HepG2 (cell line): Measurements from ENCODE around the gene RHOG. TPM values are rescaled to one million over a fixed set of nuclear protein-coding genes. Genes with fewer than 3 reads are reported as not detected.

Source experiments
- CBFB ChIP-seq: sonication (generic); formaldehyde crosslinking; IDR thresholded peaks from 2 replicates; pipeline ENCODE4 v1.4.0; 2020; ENCODE audit warnings: missing genetic modification reagents
- ESRRA ChIP-seq: sonication (generic); formaldehyde crosslinking; IDR thresholded peaks from 2 replicates; pipeline ENCODE4 v1.5.1; 2020; ENCODE audit warnings: mild to moderate bottlenecking, low read depth, missing genetic modification reagents
- FOXP1 ChIP-seq, 2 experiments: fragments of 450-650 bp in 1 of 2; IDR thresholded peaks; 2 replicates each; pipeline ENCODE4 v1.6.1; 2017 to 2018; ENCODE audit warnings: antibody characterized with exemption in 1 of 2
- KLF16 ChIP-seq, 2 experiments: sonication (generic) in 1 of 2; formaldehyde crosslinking in 1 of 2; IDR thresholded peaks; 2 replicates each; pipeline versions ENCODE4 v1.6.1 to v1.8.0; 2016 to 2023; ENCODE audit warnings: missing genetic modification reagents in 2 of 2, missing compliant biosample characterization in 1 of 2
- NFE2 ChIP-seq: sonication (generic); formaldehyde crosslinking; IDR thresholded peaks from 2 replicates; pipeline ENCODE4 v1.4.0; 2020; ENCODE audit warnings: missing genetic modification reagents
- NFE2L2 ChIP-seq: fragments of 150-350 bp; IDR thresholded peaks from 2 replicates; pipeline ENCODE4 v1.6.1; 2014; ENCODE audit warnings: low read length
- REXO4 ChIP-seq: sonication (generic); formaldehyde crosslinking; IDR thresholded peaks from 2 replicates; pipeline ENCODE4 v1.8.0; 2022; ENCODE audit warnings: missing genetic modification reagents, mild to moderate bottlenecking, borderline replicate concordance
- SP140L ChIP-seq: sonication (generic); formaldehyde crosslinking; IDR thresholded peaks from 2 replicates; pipeline ENCODE4 v1.4.0; 2020; ENCODE audit warnings: missing genetic modification reagents, borderline replicate concordance
- THAP11 ChIP-seq: IDR thresholded peaks from 2 replicates; pipeline ENCODE4 v1.6.1; 2016; ENCODE audit warnings: missing biosample characterization, missing genetic modification reagents
- THYN1 ChIP-seq: sonication (generic); formaldehyde crosslinking; IDR thresholded peaks from 2 replicates; pipeline ENCODE4 v1.8.1; 2023; ENCODE audit warnings: low read depth, mild to moderate bottlenecking, moderate library complexity, missing genetic modification reagents, borderline replicate concordance
- U2AF2 ChIP-seq: fragments of 200-400 bp; formaldehyde crosslinking; IDR thresholded peaks from 2 replicates; pipeline ENCODE4 v1.6.1; 2017; ENCODE audit warnings: low read depth, mild to moderate bottlenecking, low read length
- ZNF484 ChIP-seq: sonication (generic); formaldehyde crosslinking; IDR thresholded peaks from 2 replicates; pipeline ENCODE4 v1.5.1; 2020; ENCODE audit warnings: mild to moderate bottlenecking, low read depth, missing genetic modification reagents, borderline replicate concordance
- ZNF496 ChIP-seq: sonication (generic); formaldehyde crosslinking; IDR thresholded peaks from 2 replicates; pipeline ENCODE4 v1.8.1; 2023; ENCODE audit warnings: mild to moderate bottlenecking, moderate library complexity, missing genetic modification reagents; ENCODE audit not compliant: insufficient replicate concordance
- ZNF552 ChIP-seq: sonication (generic); formaldehyde crosslinking; IDR thresholded peaks from 2 replicates; pipeline ENCODE4 v1.9.0; 2022; ENCODE audit warnings: missing genetic modification reagents, mild to moderate bottlenecking, borderline replicate concordance
- ZNF841 ChIP-seq: sonication (generic); formaldehyde crosslinking; IDR thresholded peaks from 2 replicates; pipeline ENCODE4 v1.8.1; 2023; ENCODE audit warnings: missing genetic modification reagents, borderline replicate concordance
- ZSCAN21 ChIP-seq: sonication (generic); formaldehyde crosslinking; IDR thresholded peaks from 2 replicates; pipeline ENCODE4 v1.8.0; 2022; ENCODE audit warnings: mild to moderate bottlenecking, missing genetic modification reagents, moderate library complexity, borderline replicate concordance
- polyA plus RNA-seq, 8 experiments: library from polyadenylated mRNA; depleted of rRNA in 3 of 8; stranded (reverse) in 7 of 8; unstranded in 1 of 8; fragments of >200 nt; fragmentation: Illumina TruSeq in 4 of 8; extraction: Trizol in 4 of 8; gene quantifications; 2 replicates each; pipeline versions ENCODE4 v1.2.1 to v1.2.3, GENCODE V29; 2011 to 2016; ENCODE audit warnings: low read depth in 4 of 8, missing spikeins in 1 of 8, mixed read lengths in 1 of 8; ENCODE audit not compliant: insufficient read depth in 1 of 8
- total RNA-seq, 5 experiments: library from RNA; depleted of rRNA; stranded (reverse); fragments of >200 nt; fragmentation: Illumina TruSeq; extraction: Trizol; gene quantifications; 2 replicates each; pipeline ENCODE4 v1.2.3, GENCODE V29; 2016; ENCODE audit warnings: low read depth in 1 of 5
- TF ChIP-seq, protein P1 (sequence below): sonication (generic); formaldehyde crosslinking; IDR thresholded peaks from 2 replicates; pipeline ENCODE4 v1.4.0; 2020; ENCODE audit warnings: mild to moderate bottlenecking, missing genetic modification reagents
- TF ChIP-seq, protein P2 (sequence below): sonication (generic); formaldehyde crosslinking; IDR thresholded peaks from 2 replicates; pipeline ENCODE4 v1.9.0; 2021; ENCODE audit warnings: missing genetic modification reagents, borderline replicate concordance
- TF ChIP-seq, protein P3 (sequence below): sonication (generic); formaldehyde crosslinking; IDR thresholded peaks from 2 replicates; pipeline ENCODE4 v1.5.0; 2020; ENCODE audit warnings: mild to moderate bottlenecking, missing genetic modification reagents
- TF ChIP-seq, protein P4 (sequence below): fragments of 450-650 bp; IDR thresholded peaks from 2 replicates; pipeline ENCODE4 v1.6.1; 2017; ENCODE audit warnings: mild to moderate bottlenecking

RHOG gene
- total and polyA plus RNA-seq, 2 of the 13 experiments (the other 11 are each of a cell fraction or from before 2014, with no cell fraction given): 7.7 to 23.4 TPM

DNA sequence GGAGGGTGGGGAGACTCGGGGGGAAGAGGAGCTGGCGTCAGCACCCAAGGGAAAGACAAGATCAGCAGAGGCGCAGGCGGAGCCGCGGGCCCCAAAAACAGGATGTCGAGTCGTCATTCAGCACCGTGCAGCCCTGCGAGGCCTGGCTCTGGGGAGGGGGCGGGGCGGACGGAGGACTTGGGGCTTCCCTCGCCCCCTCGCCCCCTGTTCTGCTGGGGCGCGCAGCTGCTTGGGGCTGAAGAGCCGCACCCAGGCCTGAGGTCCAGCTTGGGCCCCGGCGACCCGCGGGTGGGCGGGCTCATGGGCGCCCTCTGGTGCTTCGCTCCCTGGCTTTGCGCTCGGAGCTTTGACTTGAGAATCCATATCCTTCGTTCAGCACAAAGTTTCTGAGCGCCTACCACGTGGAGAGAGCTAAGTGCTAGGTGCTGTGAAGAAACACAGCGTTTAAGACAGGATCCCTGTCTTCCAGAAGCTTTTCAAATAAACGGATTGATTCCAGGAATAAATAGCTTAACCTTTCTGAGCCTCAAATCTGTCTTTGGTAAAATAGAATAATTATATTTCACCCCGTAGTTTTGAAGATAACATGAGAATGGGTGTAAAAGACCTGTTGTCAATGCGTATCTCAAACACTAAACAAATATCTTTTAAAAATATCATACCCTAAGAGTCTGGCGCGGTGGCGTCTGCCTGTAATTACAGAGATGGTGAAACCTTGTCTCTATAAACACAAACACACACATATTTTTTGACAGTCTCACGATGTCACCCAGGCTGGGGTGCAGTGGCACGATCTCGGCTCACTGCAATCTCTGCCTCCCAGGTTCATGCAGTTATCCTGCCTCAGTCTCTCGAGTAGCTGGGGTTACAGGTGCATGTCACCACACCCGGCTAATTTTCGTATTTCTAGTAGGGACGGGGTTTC is 929 bp upstream of the RHOG start (continued):
- TF ChIP-seq, protein P1, sequence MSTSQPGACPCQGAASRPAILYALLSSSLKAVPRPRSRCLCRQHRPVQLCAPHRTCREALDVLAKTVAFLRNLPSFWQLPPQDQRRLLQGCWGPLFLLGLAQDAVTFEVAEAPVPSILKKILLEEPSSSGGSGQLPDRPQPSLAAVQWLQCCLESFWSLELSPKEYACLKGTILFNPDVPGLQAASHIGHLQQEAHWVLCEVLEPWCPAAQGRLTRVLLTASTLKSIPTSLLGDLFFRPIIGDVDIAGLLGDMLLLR: no peak; the same call in 1 of the 2 replicates
- 0 out of 2 replicates have a peak, but pooled peaks have one; percentile 44 for TF ChIP-seq ZNF552 (CRISPR knock-in tag)
- TF ChIP-seq ZSCAN21 (CRISPR knock-in tag): peak; percentile 23; the same call in 1 of the 2 replicates
- TF ChIP-seq U2AF2: no peak
- no peak for TF ChIP-seq ZNF496 (CRISPR knock-in tag)
- peak in 1 of 2 experiments; percentile 39; a peak in 1 of 4 replicates for TF ChIP-seq KLF16 (CRISPR knock-in tag; IDR thresholded peaks at IDR 0.05)
- TF ChIP-seq ZNF484 (CRISPR knock-in tag): no peak
- TF ChIP-seq NFE2L2: no peak
- TF ChIP-seq, protein P2, sequence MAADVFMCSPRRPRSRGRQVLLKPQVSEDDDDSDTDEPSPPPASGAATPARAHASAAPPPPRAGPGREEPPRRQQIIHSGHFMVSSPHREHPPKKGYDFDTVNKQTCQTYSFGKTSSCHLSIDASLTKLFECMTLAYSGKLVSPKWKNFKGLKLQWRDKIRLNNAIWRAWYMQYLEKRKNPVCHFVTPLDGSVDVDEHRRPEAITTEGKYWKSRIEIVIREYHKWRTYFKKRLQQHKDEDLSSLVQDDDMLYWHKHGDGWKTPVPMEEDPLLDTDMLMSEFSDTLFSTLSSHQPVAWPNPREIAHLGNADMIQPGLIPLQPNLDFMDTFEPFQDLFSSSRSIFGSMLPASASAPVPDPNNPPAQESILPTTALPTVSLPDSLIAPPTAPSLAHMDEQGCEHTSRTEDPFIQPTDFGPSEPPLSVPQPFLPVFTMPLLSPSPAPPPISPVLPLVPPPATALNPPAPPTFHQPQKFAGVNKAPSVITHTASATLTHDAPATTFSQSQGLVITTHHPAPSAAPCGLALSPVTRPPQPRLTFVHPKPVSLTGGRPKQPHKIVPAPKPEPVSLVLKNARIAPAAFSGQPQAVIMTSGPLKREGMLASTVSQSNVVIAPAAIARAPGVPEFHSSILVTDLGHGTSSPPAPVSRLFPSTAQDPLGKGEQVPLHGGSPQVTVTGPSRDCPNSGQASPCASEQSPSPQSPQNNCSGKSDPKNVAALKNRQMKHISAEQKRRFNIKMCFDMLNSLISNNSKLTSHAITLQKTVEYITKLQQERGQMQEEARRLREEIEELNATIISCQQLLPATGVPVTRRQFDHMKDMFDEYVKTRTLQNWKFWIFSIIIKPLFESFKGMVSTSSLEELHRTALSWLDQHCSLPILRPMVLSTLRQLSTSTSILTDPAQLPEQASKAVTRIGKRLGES: no peak
- TF ChIP-seq, protein P3, sequence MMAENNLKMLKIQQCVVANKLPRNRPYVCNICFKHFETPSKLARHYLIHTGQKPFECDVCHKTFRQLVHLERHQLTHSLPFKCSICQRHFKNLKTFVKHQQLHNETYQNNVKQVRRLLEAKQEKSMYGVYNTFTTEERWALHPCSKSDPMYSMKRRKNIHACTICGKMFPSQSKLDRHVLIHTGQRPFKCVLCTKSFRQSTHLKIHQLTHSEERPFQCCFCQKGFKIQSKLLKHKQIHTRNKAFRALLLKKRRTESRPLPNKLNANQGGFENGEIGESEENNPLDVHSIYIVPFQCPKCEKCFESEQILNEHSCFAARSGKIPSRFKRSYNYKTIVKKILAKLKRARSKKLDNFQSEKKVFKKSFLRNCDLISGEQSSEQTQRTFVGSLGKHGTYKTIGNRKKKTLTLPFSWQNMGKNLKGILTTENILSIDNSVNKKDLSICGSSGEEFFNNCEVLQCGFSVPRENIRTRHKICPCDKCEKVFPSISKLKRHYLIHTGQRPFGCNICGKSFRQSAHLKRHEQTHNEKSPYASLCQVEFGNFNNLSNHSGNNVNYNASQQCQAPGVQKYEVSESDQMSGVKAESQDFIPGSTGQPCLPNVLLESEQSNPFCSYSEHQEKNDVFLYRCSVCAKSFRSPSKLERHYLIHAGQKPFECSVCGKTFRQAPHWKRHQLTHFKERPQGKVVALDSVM (CRISPR knock-in tag): no peak
- TF ChIP-seq THYN1 (CRISPR knock-in tag): no peak
- TF ChIP-seq SP140L (CRISPR knock-in tag): 0 out of 2 replicates have a peak, but pooled peaks have one; percentile 58
- no peak for TF ChIP-seq NFE2
- peak; percentile 28; the same call in 1 of the 2 replicates for TF ChIP-seq CBFB (CRISPR knock-in tag)
- no peak for TF ChIP-seq ZNF841 (CRISPR knock-in tag)
- TF ChIP-seq, protein P4, sequence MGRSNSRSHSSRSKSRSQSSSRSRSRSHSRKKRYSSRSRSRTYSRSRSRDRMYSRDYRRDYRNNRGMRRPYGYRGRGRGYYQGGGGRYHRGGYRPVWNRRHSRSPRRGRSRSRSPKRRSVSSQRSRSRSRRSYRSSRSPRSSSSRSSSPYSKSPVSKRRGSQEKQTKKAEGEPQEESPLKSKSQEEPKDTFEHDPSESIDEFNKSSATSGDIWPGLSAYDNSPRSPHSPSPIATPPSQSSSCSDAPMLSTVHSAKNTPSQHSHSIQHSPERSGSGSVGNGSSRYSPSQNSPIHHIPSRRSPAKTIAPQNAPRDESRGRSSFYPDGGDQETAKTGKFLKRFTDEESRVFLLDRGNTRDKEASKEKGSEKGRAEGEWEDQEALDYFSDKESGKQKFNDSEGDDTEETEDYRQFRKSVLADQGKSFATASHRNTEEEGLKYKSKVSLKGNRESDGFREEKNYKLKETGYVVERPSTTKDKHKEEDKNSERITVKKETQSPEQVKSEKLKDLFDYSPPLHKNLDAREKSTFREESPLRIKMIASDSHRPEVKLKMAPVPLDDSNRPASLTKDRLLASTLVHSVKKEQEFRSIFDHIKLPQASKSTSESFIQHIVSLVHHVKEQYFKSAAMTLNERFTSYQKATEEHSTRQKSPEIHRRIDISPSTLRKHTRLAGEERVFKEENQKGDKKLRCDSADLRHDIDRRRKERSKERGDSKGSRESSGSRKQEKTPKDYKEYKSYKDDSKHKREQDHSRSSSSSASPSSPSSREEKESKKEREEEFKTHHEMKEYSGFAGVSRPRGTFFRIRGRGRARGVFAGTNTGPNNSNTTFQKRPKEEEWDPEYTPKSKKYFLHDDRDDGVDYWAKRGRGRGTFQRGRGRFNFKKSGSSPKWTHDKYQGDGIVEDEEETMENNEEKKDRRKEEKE: no peak
- TF ChIP-seq REXO4 (CRISPR knock-in tag): no peak
- no peak; the same call in none of the 2 replicates for TF ChIP-seq ESRRA (CRISPR knock-in tag)
- TF ChIP-seq FOXP1 (IDR thresholded peaks at IDR 0.05): no peak
- TF ChIP-seq FOXP1 (CRISPR knock-in tag; IDR thresholded peaks at IDR 0.05): no peak
- TF ChIP-seq THAP11 (CRISPR knock-in tag): peak; percentile 54; the same call in 1 of the 2 replicates
